HepG2 (cell line): ENCODE measurements around the gene VPS13D. TPM values are rescaled to one million over a fixed set of nuclear protein-coding genes. Genes with fewer than 3 reads are reported as not detected.
A peak's percentile ranks its signal among the peaks of the same experiment; 100 is the strongest.

Experiments
- AHDC1 ChIP-seq: sonication (generic); formaldehyde crosslinking; IDR thresholded peaks from 2 replicates; pipeline ENCODE4 v1.5.1; 2020; ENCODE audit warnings: mild to moderate bottlenecking, missing genetic modification reagents, borderline replicate concordance
- BORCS8-MEF2B ChIP-seq: sonication (generic); formaldehyde crosslinking; IDR thresholded peaks from 2 replicates; pipeline ENCODE4 v1.8.0; 2022; ENCODE audit warnings: mild to moderate bottlenecking, missing genetic modification reagents
- FOXA3 ChIP-seq: IDR thresholded peaks from 2 replicates; pipeline ENCODE4 v1.6.1; 2016; ENCODE audit warnings: missing genetic modification reagents, missing compliant biosample characterization
- GMEB1 ChIP-seq: sonication (generic); formaldehyde crosslinking; IDR thresholded peaks from 2 replicates; pipeline ENCODE4 v1.5.1; 2020; ENCODE audit warnings: missing genetic modification reagents, mild to moderate bottlenecking, borderline replicate concordance
- HNF4G ChIP-seq, 2 experiments: sonication (generic) in 1 of 2; formaldehyde crosslinking in 1 of 2; IDR thresholded peaks; 2 replicates each; pipeline versions ENCODE4 v1.4.0 to v1.6.1; 2011 to 2020; ENCODE audit warnings: borderline replicate concordance in 2 of 2, low read depth in 2 of 2, mild to moderate bottlenecking in 2 of 2, low read length in 1 of 2, missing genetic modification reagents in 1 of 2, moderate library complexity in 1 of 2
- NR2F2 ChIP-seq: IDR thresholded peaks from 2 replicates; pipeline ENCODE4 v1.6.1; 2012; ENCODE audit warnings: low read depth, inconsistent platforms, borderline replicate concordance
- RCOR2 ChIP-seq: IDR thresholded peaks from 2 replicates; pipeline ENCODE4 v1.6.1; 2016; ENCODE audit warnings: missing biosample characterization, missing genetic modification reagents
- SPEN ChIP-seq: sonication (generic); formaldehyde crosslinking; IDR thresholded peaks from 2 replicates; pipeline ENCODE4 v1.5.1; 2020; ENCODE audit warnings: low read depth, mild to moderate bottlenecking, missing genetic modification reagents
- ZFX ChIP-seq: sonication (generic); formaldehyde crosslinking; IDR thresholded peaks from 2 replicates; pipeline ENCODE4 v1.4.0; 2020; ENCODE audit warnings: mild to moderate bottlenecking, low read depth, missing genetic modification reagents, moderate library complexity
- ZNF629 ChIP-seq: sonication (generic); formaldehyde crosslinking; conservative IDR thresholded peaks from 2 replicates; pipeline ENCODE4 v1.5.0; 2020; ENCODE audit warnings: missing genetic modification reagents
- ZNF792 ChIP-seq: IDR thresholded peaks from 2 replicates; pipeline ENCODE4 v1.6.1; 2016
- polyA plus RNA-seq, 8 experiments: library from polyadenylated mRNA; depleted of rRNA in 3 of 8; stranded (reverse) in 7 of 8; unstranded in 1 of 8; fragments of >200 nt; fragmentation: Illumina TruSeq in 4 of 8; extraction: Trizol in 4 of 8; gene quantifications; 2 replicates each; pipeline versions ENCODE4 v1.2.1 to v1.2.3, GENCODE V29; 2011 to 2016; ENCODE audit warnings: low read depth in 4 of 8, missing spikeins in 1 of 8, mixed read lengths in 1 of 8; ENCODE audit not compliant: insufficient read depth in 1 of 8
- total RNA-seq, 5 experiments: library from RNA; depleted of rRNA; stranded (reverse); fragments of >200 nt; fragmentation: Illumina TruSeq; extraction: Trizol; gene quantifications; 2 replicates each; pipeline ENCODE4 v1.2.3, GENCODE V29; 2016; ENCODE audit warnings: low read depth in 1 of 5
- TF ChIP-seq, protein P1 (sequence below): IDR thresholded peaks from 2 replicates; pipeline ENCODE4 v1.6.1; 2012; ENCODE audit warnings: low read depth, low read length, improper control_type of control experiment
- TF ChIP-seq, protein P2 (sequence below): sonication (generic); formaldehyde crosslinking; IDR thresholded peaks from 2 replicates; pipeline ENCODE4 v1.5.1; 2020; ENCODE audit warnings: mild to moderate bottlenecking, missing genetic modification reagents, moderate library complexity

Gene VPS13D
- total and polyA plus RNA-seq, 2 of the 13 experiments (the other 11 are each of a cell fraction or from before 2014, with no cell fraction given), result 8.6 to 13.9 TPM

DNA sequence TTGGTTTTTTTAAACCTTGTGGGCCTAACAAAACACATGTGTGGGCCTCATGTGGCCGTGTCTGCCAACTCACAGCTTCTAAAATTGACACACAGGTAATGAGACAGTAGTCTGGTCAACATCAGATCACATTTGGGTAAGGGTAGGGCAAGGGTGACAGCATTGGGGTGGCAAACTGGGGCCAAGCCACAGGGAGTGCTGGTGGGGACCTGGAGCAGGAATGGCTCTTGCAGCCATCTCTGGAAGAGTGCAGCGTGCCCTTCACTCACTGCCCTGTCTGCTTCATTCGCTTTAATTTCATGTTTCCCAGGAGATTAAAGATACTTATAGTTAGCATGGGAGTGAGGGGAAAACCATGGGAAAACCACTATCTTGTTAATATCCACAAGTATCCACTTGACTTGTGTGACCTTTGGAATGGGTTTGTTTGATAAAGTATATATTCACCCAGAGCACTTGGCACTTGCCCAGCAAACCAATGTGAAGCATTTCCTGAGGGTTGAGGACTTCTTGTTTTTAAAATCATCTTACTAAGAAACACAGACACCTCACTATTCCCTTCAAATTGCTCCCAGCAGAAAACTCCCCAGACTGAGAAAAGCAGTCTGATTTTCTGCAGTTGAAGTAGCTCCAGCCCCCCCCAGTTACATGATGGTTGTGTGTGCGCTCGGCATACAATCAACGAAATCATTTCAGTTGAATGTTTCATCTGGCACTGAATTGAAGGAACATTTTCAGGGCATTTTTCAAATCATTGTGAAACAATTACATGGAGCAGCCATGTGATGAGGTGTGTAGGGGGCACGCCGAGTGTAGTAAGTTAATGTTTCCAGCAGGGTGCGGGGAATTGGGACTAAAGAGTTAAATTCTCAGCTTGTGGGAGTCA, 175.7 kb downstream of the VPS13D start (continued):
- TF ChIP-seq, protein P1, sequence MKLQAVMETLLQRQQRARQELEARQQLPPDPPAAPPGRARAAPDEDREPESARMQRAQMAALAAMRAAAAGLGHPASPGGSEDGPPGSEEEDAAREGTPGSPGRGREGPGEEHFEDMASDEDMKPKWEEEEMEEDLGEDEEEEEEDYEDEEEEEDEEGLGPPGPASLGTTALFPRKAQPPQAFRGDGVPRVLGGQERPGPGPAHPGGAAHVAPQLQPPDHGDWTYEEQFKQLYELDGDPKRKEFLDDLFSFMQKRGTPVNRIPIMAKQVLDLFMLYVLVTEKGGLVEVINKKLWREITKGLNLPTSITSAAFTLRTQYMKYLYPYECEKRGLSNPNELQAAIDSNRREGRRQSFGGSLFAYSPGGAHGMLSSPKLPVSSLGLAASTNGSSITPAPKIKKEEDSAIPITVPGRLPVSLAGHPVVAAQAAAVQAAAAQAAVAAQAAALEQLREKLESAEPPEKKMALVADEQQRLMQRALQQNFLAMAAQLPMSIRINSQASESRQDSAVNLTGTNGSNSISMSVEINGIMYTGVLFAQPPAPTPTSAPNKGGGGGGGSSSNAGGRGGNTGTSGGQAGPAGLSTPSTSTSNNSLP, result 0 out of 2 replicates have a peak, but pooled peaks have one; percentile 24
- 0 out of 2 replicates have a peak, but pooled peaks have one; percentile 21 for TF ChIP-seq RCOR2
- peak; percentile 46; the same call in 1 of the 2 replicates for TF ChIP-seq HNF4G (IDR thresholded peaks at IDR 0.05; ENCODE audit: borderline replicate concordance, low read depth, low read length)
- TF ChIP-seq HNF4G (CRISPR knock-in tag; IDR thresholded peaks at IDR 0.05; ENCODE audit: borderline replicate concordance, low read depth), result no peak
- TF ChIP-seq BORCS8-MEF2B (CRISPR knock-in tag), result no peak
- TF ChIP-seq, protein P2, sequence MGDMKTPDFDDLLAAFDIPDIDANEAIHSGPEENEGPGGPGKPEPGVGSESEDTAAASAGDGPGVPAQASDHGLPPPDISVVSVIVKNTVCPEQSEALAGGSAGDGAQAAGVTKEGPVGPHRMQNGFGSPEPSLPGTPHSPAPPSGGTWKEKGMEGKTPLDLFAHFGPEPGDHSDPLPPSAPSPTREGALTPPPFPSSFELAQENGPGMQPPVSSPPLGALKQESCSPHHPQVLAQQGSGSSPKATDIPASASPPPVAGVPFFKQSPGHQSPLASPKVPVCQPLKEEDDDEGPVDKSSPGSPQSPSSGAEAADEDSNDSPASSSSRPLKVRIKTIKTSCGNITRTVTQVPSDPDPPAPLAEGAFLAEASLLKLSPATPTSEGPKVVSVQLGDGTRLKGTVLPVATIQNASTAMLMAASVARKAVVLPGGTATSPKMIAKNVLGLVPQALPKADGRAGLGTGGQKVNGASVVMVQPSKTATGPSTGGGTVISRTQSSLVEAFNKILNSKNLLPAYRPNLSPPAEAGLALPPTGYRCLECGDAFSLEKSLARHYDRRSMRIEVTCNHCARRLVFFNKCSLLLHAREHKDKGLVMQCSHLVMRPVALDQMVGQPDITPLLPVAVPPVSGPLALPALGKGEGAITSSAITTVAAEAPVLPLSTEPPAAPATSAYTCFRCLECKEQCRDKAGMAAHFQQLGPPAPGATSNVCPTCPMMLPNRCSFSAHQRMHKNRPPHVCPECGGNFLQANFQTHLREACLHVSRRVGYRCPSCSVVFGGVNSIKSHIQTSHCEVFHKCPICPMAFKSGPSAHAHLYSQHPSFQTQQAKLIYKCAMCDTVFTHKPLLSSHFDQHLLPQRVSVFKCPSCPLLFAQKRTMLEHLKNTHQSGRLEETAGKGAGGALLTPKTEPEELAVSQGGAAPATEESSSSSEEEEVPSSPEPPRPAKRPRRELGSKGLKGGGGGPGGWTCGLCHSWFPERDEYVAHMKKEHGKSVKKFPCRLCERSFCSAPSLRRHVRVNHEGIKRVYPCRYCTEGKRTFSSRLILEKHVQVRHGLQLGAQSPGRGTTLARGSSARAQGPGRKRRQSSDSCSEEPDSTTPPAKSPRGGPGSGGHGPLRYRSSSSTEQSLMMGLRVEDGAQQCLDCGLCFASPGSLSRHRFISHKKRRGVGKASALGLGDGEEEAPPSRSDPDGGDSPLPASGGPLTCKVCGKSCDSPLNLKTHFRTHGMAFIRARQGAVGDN (CRISPR knock-in tag), result peak; percentile 59
- TF ChIP-seq AHDC1 (CRISPR knock-in tag), result peak; percentile 22; the same call in 1 of the 2 replicates
- 0 out of 2 replicates have a peak, but pooled peaks have one; percentile 10 for TF ChIP-seq SPEN (CRISPR knock-in tag)
- peak; percentile 25; the same call in 1 of the 2 replicates for TF ChIP-seq ZNF792 (CRISPR knock-in tag)
- no peak for TF ChIP-seq GMEB1 (CRISPR knock-in tag)
- 0 out of 2 replicates have a peak, but pooled peaks have one; percentile 10 for TF ChIP-seq ZFX (CRISPR knock-in tag)
- TF ChIP-seq ZNF629 (CRISPR knock-in tag), result 0 out of 2 replicates have a peak, but pooled peaks have one; percentile 22
- TF ChIP-seq FOXA3 (CRISPR knock-in tag), result peak; percentile 58; the same call in 1 of the 2 replicates
- peak; percentile 49; the same call in 1 of the 2 replicates for TF ChIP-seq NR2F2
